HG03342 (cell line): Measurements from ENCODE around the gene CCDC194.
"Not testable (repeated sequence)": the region's sequence is repeated elsewhere in the genome, so short reads cannot be mapped to it uniquely, and the experiment has no call there.

ENCODE experiments used
- ATAC-seq: cut with Tn5 transposase; IDR thresholded peaks from one replicate; pipeline ENCODE4 v1.9.1; 2021; ENCODE audit warnings: mild to moderate bottlenecking, moderate library complexity; ENCODE audit not compliant: unreplicated experiment

CCDC194 gene

DNA sequence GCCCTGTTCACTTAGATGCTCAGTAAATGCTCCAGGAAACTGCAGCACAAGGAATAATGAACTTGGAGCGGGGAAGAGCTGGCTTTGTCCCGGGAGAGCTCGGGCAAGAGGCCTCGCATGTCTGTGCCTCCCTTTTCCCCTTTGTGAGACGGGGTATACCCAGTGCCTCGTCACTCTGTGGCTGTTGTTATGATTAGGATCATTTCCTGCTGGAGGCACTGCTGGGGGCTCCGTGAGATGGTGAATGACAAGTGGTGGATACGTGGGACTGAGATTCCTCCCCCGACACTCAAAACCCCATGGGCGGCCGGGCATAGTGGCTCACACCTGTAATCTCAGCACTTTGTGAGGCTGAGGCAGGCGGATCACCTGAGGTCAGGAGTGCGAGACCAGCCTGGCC lies 15.7 kb downstream of the CCDC194 start:
- no peak for ATAC-seq

GRCh38 chr19:17376935-17377600 lies 16.9 kb downstream of the CCDC194 start, which contains the start of gene PLVAP:
Gene PLVAP, minus strand, starts transcription at chr19:17377342. Its CDS starts 54 bp downstream, at chr19:17377288.
- no peak for ATAC-seq

GRCh38 chr19:17370026-17370587 lies 23.9 kb downstream of the CCDC194 start:
- ATAC-seq = peak; percentile 85

DNA sequence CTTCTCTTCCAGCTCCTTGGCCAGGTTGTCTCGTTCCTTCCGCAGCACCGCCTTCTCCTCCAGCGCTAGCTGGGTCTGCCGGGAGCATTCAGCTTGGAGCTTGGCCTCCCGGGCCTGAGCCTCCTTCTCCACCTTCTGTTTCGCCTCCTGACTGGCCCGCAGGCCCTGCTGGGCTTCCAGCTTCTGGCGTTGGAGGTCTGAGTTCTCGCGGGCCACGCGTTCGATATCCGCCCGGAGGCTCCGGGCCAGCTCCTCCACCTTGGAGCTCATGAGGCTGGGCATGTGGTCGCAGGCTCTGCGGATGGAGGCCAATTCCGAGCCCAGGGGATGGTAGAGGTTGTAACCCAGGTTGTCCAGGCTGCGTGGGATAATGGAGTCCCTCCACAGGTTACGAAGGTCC lies 28.6 kb downstream of the CCDC194 start:
- ATAC-seq = no peak

DNA sequence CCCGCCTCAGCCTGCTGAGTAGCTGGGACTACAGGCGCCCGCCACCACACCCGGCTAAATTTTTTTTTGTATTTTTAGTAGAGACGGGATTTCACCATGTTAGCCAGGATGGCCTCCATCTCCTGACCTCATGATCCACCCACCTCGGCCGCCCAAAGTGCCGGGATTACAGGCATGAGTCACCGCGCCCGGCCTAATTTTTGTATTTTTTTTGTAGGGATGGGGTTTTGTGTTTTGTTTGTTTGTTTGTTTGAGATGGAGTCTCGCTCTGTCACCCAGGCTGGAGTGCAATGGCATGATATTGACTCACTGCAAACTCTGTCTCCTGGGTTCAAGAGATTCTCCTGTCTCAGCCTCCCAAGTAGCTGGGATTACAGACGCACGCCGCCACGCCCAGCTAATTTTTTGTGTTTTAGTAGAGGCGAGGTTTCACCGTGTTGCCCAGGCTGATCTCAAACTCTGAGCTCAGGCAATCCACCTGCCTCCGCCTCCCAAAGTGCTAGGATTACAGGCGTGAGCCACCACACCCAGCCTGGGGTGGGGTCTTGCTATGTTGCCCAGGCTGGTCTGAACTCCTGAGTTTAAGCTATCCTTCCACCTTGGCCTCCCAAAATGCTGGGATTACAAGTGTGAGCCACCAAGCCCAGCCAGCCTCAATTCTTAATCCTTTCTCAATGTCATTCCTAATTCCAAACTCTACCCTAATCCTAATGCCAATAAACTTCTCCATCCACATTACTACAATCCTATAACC lies 30.0 kb downstream of the CCDC194 start:
- not testable (repeated sequence) for ATAC-seq

GRCh38 chr19:17359905-17360800 lies 33.8 kb downstream of the CCDC194 start:
- no peak for ATAC-seq

GRCh38 chr19:17358395-17358794 lies 35.6 kb downstream of the CCDC194 start:
- ATAC-seq = no peak

- no peak for ATAC-seq
These were observed 36.3 kb downstream of the CCDC194 start for GRCh38 chr19:17357724-17358123.

- no peak for ATAC-seq
These were observed 36.8 kb downstream of the CCDC194 start for GRCh38 chr19:17357078-17357666.

DNA sequence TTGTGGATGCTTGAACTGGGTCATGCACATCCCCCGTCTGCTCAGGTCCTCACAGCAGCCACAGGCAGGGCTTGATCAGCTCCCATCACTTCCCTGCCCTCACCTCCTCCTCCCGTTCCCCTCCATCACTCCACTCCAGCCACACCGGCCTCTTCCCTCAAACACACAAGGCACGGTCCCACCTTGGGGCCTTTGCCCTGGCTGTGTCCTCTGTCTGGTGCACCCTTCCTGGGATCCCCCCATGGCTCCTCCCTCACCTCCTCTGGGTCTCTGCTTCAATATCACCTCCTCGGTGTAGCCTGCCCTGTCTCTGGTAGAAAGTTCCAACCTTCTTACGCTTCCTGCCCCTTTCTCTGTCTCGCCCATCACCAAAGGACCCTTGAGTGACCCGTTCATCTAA lies 40.6 kb downstream of the CCDC194 start:
- ATAC-seq = no peak

DNA sequence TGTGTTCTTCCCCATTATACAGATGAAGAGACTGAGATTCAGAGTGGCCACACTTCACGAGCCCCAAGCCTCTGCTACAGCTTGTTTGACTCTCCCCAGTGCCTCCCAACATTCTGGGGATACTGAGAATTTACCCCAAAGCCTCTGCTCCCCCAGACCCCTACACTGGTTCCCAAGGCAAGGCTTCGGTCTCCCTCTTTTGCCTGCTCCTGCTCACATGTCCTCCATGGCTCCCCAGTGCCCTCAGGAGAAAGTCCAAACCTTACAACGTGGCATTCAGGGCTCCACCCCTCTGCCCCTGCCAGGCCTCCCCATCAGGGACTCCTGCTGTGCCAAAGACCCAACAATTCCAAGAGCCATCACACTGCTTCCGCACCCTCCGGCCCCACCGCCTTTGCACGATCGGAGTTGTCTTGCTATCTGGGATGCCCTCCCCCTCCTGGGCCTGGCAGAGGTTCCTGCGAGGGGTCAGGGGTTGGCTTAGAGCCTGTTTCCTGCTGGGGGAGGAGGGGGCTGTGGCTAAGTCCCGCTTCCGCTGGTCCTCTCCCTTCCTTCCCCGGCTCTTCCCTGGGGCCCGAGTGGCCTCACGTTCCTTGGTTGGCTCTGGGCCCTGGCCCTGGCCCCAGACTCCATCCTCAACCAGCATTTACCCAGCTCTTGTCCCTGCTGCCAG lies 41.3 kb downstream of the CCDC194 start:
- no peak for ATAC-seq

- ATAC-seq = no peak
These were observed 42.1 kb downstream of the CCDC194 start for GRCh38 chr19:17351815-17352435.

GRCh38 chr19:17348700-17349099 lies 45.3 kb downstream of the CCDC194 start:
- no peak for ATAC-seq

DNA sequence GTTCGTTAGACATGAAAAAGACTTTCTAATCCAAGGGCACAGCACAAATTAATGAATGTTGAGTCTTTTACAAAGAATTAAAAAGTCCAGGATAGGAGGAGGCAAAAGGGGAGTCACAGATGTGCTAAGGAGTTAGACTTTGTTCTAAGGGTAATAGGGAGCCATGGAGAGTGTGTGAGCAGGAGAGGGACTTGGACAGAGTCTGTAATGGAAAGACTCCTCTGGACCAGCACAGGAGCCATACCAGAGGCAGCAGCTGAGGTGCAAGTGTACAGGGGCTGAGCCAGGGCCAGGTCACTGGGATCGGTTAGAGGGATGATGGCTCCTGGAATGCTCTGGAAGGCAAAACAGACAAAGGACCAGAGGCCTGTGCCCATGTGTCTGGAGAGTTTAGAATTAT lies 46.1 kb downstream of the CCDC194 start:
- no peak for ATAC-seq

- ATAC-seq = no peak
These were observed 46.6 kb downstream of the CCDC194 start for GRCh38 chr19:17347361-17347760.

GRCh38 chr19:17346109-17346671 lies 47.8 kb downstream of the CCDC194 start:
- peak; percentile 38 for ATAC-seq

DNA sequence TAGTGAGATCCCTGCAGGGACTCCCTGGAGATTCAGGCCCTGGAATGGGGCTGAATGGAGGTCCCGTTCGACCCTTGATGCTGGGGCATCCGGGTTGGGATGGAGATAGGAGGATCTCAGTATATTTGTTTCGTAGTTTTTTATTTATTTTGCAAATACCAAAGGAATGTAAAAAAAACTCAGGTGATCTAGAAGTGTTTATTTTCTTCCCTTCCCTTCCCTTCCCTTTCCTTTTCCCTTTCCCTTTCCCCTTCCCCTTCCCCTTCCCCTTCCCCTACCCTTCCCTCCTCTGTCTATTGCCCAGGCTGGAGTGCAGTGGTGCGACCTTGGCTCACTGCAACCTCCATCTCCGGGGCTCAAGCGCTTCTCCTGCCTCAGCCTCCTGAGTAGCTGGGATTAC lies 52.2 kb downstream of the CCDC194 start:
- ATAC-seq = no peak

DNA sequence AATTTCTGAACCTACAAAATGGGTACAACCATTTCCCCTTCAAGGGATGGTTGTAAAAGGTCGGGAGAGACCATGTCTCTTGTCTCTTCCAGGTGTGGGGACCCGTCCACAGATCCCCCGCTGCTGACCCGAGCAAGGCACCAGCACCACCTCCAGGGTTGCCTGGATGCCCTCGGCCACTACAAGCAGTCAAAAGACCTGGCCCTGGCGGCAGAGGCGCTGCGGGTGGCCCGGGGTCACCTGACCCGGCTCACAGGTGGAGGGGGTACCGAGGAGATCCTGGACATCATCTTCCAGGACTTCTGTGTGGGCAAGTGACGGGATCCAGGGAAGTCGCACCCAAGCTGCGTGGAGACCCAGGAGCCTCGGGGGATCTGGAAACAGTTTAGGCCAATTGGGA lies 52.6 kb downstream of the CCDC194 start:
- ATAC-seq = no peak

DNA sequence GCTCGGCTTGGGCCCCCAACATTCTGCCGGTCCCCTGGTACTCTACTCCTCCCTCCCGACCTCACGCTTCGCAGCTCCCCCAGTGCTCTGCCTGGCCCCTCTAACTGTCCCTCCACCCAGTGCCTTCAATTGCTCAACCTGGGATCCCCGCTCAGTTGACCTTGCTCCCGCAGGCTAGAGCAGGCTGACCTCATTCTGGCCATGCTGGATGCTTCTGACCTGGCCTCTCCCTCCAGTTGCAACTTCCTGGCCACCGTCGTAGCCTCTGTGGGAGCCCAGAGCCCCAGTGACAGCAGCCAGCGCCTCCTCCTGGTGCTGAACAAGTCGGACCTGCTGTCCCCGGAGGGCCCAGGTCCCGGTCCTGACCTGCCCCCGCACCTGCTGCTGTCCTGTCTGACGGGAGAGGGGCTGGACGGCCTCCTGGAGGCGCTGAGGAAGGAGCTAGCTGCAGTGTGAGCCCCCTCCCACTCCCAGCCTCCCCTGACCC lies 53.1 kb downstream of the CCDC194 start:
- no peak for ATAC-seq
